Measurements from ENCODE around the gene FBXL16.
A peak's percentile ranks its signal among the peaks of the same experiment; 100 is the strongest.

The FBXL16 gene

GRCh38 chr16:720447-720989 lies 14.9 kb upstream of the FBXL16 start:
- peak overlapping the region; percentile 58 for H2AFZ ChIP-seq (ENCODE audit: low read depth)
- H4K20me1 ChIP-seq (ENCODE audit: insufficient read depth): no peaks in the 10 kb centered on the region
- peaks cover 48% of the 10 kb centered on the region for H3K4me1 ChIP-seq (ENCODE audit: low read depth, poor library complexity, severe bottlenecking)

GRCh38 chr16:719815-720446 lies 14.3 kb upstream of the FBXL16 start:
- peaks cover 46% of the 10 kb centered on the region for H3K4me1 ChIP-seq (ENCODE audit: low read depth, poor library complexity, severe bottlenecking)
- H3K4me3 ChIP-seq (IDR thresholded peaks at IDR 0.05; ENCODE audit: insufficient read depth, low read depth, low read length): no peak overlapping the region
- no peaks in the 10 kb centered on the region for H3K79me2 ChIP-seq (ENCODE audit: insufficient read depth, low read depth)
- H3K27ac ChIP-seq: peak overlapping the region; percentile 82
- peaks cover 11% of the 10 kb centered on the region for H3K27me3 ChIP-seq (ENCODE audit: insufficient read depth, low read depth)
- no peak for TF ChIP-seq CTCF (conservative IDR thresholded peaks at IDR 0.05; ENCODE audit: low read depth, low read length)
- no peaks in the 10 kb centered on the region for H4K20me1 ChIP-seq (ENCODE audit: insufficient read depth)
- H2AFZ ChIP-seq (ENCODE audit: low read depth): peak overlapping the region; percentile 58; the same call in 1 of the 2 replicates
- H3K9ac ChIP-seq: peak overlapping the region; percentile 81; the same call in 1 of the 2 replicates
- peak overlapping the region; percentile 81 for H3K4me2 ChIP-seq
- H3K36me3 ChIP-seq (ENCODE audit: insufficient read depth): no peaks in the 10 kb centered on the region

More at GRCh38 chr16:720447-720989, 14.9 kb upstream of the FBXL16 start:
- peak overlapping the region; percentile 81 for H3K9ac ChIP-seq
- no peak overlapping the region for H3K4me3 ChIP-seq (IDR thresholded peaks at IDR 0.05; ENCODE audit: insufficient read depth, low read depth, low read length)
- peak overlapping the region; percentile 82 for H3K27ac ChIP-seq
- H3K79me2 ChIP-seq (ENCODE audit: insufficient read depth, low read depth): no peaks in the 10 kb centered on the region
- H3K27me3 ChIP-seq (ENCODE audit: insufficient read depth, low read depth): peaks cover 11% of the 10 kb centered on the region
- peak overlapping the region; percentile 81 for H3K4me2 ChIP-seq
- no peak for TF ChIP-seq CTCF (conservative IDR thresholded peaks at IDR 0.05; ENCODE audit: low read depth, low read length)
- H3K36me3 ChIP-seq (ENCODE audit: insufficient read depth): no peaks in the 10 kb centered on the region

- Histone ChIP-seq H3K9ac (no peak overlapping the region), H3K4me3 (IDR thresholded peaks at IDR 0.05; ENCODE audit: insufficient read depth, low read depth, low read length) (no peak overlapping the region), H4K20me1 (ENCODE audit: insufficient read depth) (no peaks in the 10 kb centered on the region), H3K27ac (no peak overlapping the region), H3K27me3 (ENCODE audit: insufficient read depth, low read depth) (peaks cover 19% of the 10 kb centered on the region), H3K4me2 (peak overlapping the region; percentile 81; the same call in 1 of the 2 replicates), H3K4me1 (ENCODE audit: low read depth, poor library complexity, severe bottlenecking) (peaks cover 42% of the 10 kb centered on the region), H3K79me2 (ENCODE audit: insufficient read depth, low read depth) (no peaks in the 10 kb centered on the region), H2AFZ (ENCODE audit: low read depth) (no peak overlapping the region), H3K36me3 (ENCODE audit: insufficient read depth) (no peaks in the 10 kb centered on the region)
- no peak for TF ChIP-seq CTCF (conservative IDR thresholded peaks at IDR 0.05; ENCODE audit: low read depth, low read length)
Measured at GRCh38 chr16:718922-719321, 13.3 kb upstream of the FBXL16 start.

GRCh38 chr16:718389-718788 lies 12.8 kb upstream of the FBXL16 start:
- no peak overlapping the region for H3K4me2 ChIP-seq
- no peak overlapping the region for H2AFZ ChIP-seq (ENCODE audit: low read depth)
- peaks cover 24% of the 10 kb centered on the region for H3K27me3 ChIP-seq (ENCODE audit: insufficient read depth, low read depth)
- no peak overlapping the region for H3K4me3 ChIP-seq (IDR thresholded peaks at IDR 0.05; ENCODE audit: insufficient read depth, low read depth, low read length)
- H3K9ac ChIP-seq: no peak overlapping the region
- no peaks in the 10 kb centered on the region for H4K20me1 ChIP-seq (ENCODE audit: insufficient read depth)
- no peaks in the 10 kb centered on the region for H3K79me2 ChIP-seq (ENCODE audit: insufficient read depth, low read depth)
- no peak for TF ChIP-seq CTCF (conservative IDR thresholded peaks at IDR 0.05; ENCODE audit: low read depth, low read length)
- H3K36me3 ChIP-seq (ENCODE audit: insufficient read depth): no peaks in the 10 kb centered on the region
- peaks cover 37% of the 10 kb centered on the region for H3K4me1 ChIP-seq (ENCODE audit: low read depth, poor library complexity, severe bottlenecking)
- H3K27ac ChIP-seq: no peak overlapping the region
